GM23338 (cell line): ENCODE results near the gene PHKG1. TPM values are rescaled to one million over a fixed set of nuclear protein-coding genes. Genes with fewer than 3 reads are reported as not detected.
"Not testable (repeated sequence)": the region's sequence is repeated elsewhere in the genome, so short reads cannot be mapped to it uniquely, and the experiment has no call there.

Source experiments
- ATAC-seq: fragments of 200-7000 bp; cut with Tn5 transposase; 3 replicates; pipeline ENCODE4 v1.9.1; 2020
- DNase-seq: peaks from one replicate; pipeline ENCODE4 v3.0.0-alpha.2; 2015; ENCODE audit warnings: low spot score
- H2AFZ ChIP-seq: fragments of 200-600 bp; sonication (generic); 2 replicates; pipeline ENCODE4 v1.8.0; 2016; ENCODE audit warnings: antibody characterized with exemption, mild to moderate bottlenecking, moderate library complexity
- H3F3A ChIP-seq: fragments of 200-600 bp; sonication (generic); replicated peaks from 2 replicates; pipeline ENCODE4 v1.8.0; 2017; ENCODE audit warnings: antibody characterized with exemption, mixed run types, low read depth
- H3K27ac ChIP-seq: fragments of 200-600 bp; sonication (generic); 2 replicates; pipeline ENCODE4 v1.6.1; 2016; ENCODE audit warnings: low read depth
- H3K27me3 ChIP-seq: fragments of 200-600 bp; sonication (generic); 2 replicates; pipeline ENCODE4 v1.8.0; 2016; ENCODE audit warnings: mild to moderate bottlenecking, mixed run types, moderate library complexity; ENCODE audit not compliant: insufficient read depth
- H3K36me3 ChIP-seq: fragments of 200-600 bp; sonication (generic); 2 replicates; pipeline ENCODE4 v1.8.0; 2016; ENCODE audit warnings: mild to moderate bottlenecking; ENCODE audit not compliant: insufficient read depth
- H3K4me1 ChIP-seq: fragments of 200-600 bp; sonication (generic); 2 replicates; pipeline ENCODE4 v1.8.0; 2016; ENCODE audit warnings: mild to moderate bottlenecking, moderate library complexity; ENCODE audit not compliant: insufficient read depth
- H3K4me2 ChIP-seq: fragments of 200-600 bp; sonication (generic); 2 replicates; pipeline ENCODE4 v1.7.1; 2017; ENCODE audit warnings: mixed run types
- H3K4me3 ChIP-seq: fragments of 200-600 bp; sonication (generic); 2 replicates; pipeline ENCODE4 v1.6.1; 2016; ENCODE audit warnings: mixed run types
- H3K79me2 ChIP-seq: fragments of 200-600 bp; sonication (generic); replicated peaks from 2 replicates; pipeline ENCODE4 v1.8.0; 2017; ENCODE audit warnings: mild to moderate bottlenecking; ENCODE audit not compliant: insufficient read depth
- H3K9me2 ChIP-seq: fragments of 200-600 bp; sonication (generic); 2 replicates; pipeline ENCODE4 v1.8.0; 2017; ENCODE audit not compliant: insufficient read depth
- H4K20me1 ChIP-seq: fragments of 200-600 bp; sonication (generic); replicated peaks from 2 replicates; pipeline ENCODE4 v1.8.0; 2017; ENCODE audit warnings: mild to moderate bottlenecking; ENCODE audit not compliant: insufficient read depth
- H3K27ac Mint-ChIP-seq: 2 replicates; pipeline ENCODE4 v1.8.0; 2020; ENCODE audit warnings: inconsistent platforms, mild to moderate bottlenecking, moderate library complexity, mixed read lengths
- H3K27me3 Mint-ChIP-seq: 3 replicates; pipeline ENCODE4 v1.8.0; 2022; ENCODE audit warnings: low read depth, mild to moderate bottlenecking, moderate library complexity, mixed read lengths, inconsistent platforms; ENCODE audit not compliant: insufficient read depth, poor library complexity
- H3K36me3 Mint-ChIP-seq: 3 replicates; pipeline ENCODE4 v1.8.0; 2021; ENCODE audit warnings: low read depth, mild to moderate bottlenecking, inconsistent platforms, moderate library complexity, mixed read lengths
- H3K4me1 Mint-ChIP-seq: 3 replicates; pipeline ENCODE4 v1.8.0; 2020; ENCODE audit warnings: mild to moderate bottlenecking, inconsistent platforms, mixed read lengths
- H3K4me3 Mint-ChIP-seq: 3 replicates; pipeline ENCODE4 v1.8.0; 2021; ENCODE audit warnings: moderate library complexity, mild to moderate bottlenecking, inconsistent platforms, mixed read lengths
- H3K9me3 Mint-ChIP-seq: 3 replicates; pipeline ENCODE4 v1.8.0; 2020; ENCODE audit warnings: moderate library complexity, mild to moderate bottlenecking, inconsistent platforms, mixed read lengths
- ZNF331 ChIP-seq: fragments of 250-450 bp; sonication (Bioruptor Pico); IDR thresholded peaks from 2 replicates; pipeline ENCODE4 v1.5.0; 2020; ENCODE audit warnings: low read depth, mild to moderate bottlenecking, moderate library complexity
- polyA plus RNA-seq: library from polyadenylated mRNA; unstranded; fragments of >200 nt; fragmentation: Nextera tagmentation; extraction: Ambion mirVana; gene quantifications from 2 replicates; pipeline ENCODE4 v1.2.1, GENCODE V29; 2016
- total RNA-seq: library from RNA; depleted of rRNA; stranded (reverse); fragments of >200 nt; shearing (Covaris generic); gene quantifications from 2 replicates; pipeline ENCODE4 v1.2.3, GENCODE V29; 2014
- TF ChIP-seq, protein P1 (sequence below): IDR thresholded peaks from one replicate; pipeline ENCODE4 v1.6.1; 2018; ENCODE audit warnings: antibody characterized with exemption; ENCODE audit not compliant: unreplicated experiment
- TF ChIP-seq, protein P2 (sequence below), 2 experiments: fragments of 200-600 bp in 1 of 2; sonication (generic) in 1 of 2; conservative IDR thresholded peaks; 2 replicates each; pipeline versions ENCODE4 v1.5.1 to v1.6.1; 2016 to 2017; ENCODE audit warnings: antibody characterized with exemption in 2 of 2, low read depth in 2 of 2, mild to moderate bottlenecking in 2 of 2, moderate library complexity in 1 of 2
- TF ChIP-seq, protein P3 (sequence below): IDR thresholded peaks from 2 replicates; pipeline ENCODE4 v1.6.1; 2016; ENCODE audit warnings: antibody characterized with exemption

PHKG1 gene
- total and polyA plus RNA-seq, 2 experiments from 2014 or later, result not detected

DNA sequence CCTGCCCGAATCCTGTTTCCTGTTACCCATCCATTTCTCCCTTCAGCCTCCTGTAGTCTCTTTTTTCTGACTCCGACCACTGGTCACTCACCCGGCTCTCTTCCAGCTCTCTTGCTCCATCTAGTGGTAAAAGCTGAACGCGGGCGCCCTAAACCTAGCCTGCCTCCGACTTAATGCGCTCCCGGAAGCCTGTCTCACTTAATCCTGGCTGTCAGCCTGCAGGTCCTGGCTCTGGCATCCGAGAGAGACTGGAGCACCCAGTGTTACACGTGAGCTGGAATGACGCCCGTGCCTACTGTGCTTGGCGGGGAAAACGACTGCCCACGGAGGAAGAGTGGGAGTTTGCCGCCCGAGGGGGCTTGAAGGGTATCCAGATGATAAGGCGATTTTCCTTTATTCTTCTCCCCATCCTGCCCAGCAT, 18.4 kb downstream of the PHKG1 start:
- H3K4me2 ChIP-seq, result no peak overlapping the region
- Mint-ChIP-seq H3K27me3 (peaks cover 3% of the 10 kb centered on the region), H3K36me3 (peaks cover 38% of the 10 kb centered on the region), H3K4me1 (peaks cover 2% of the 10 kb centered on the region), H3K4me3 (no peak overlapping the region; the same call in 2 of the 3 replicates), H3K27ac (peak overlapping the region; percentile 85; the same call in 1 of the 2 replicates), H3K9me3 (peaks cover 3% of the 10 kb centered on the region; the same call in 1 of the 3 replicates)
- peak; percentile 98 for ATAC-seq
- H3K4me3 ChIP-seq, result no peak overlapping the region
- no peaks in the 10 kb centered on the region for H3K79me2 ChIP-seq
- H2AFZ ChIP-seq, result no peak overlapping the region
- H4K20me1 ChIP-seq, result no peaks in the 10 kb centered on the region
- H3K36me3 ChIP-seq, result peaks cover 15% of the 10 kb centered on the region; the same call in 1 of the 2 replicates
- no peaks in the 10 kb centered on the region for H3K9me2 ChIP-seq
- H3K27ac ChIP-seq, result no peak overlapping the region
- H3F3A ChIP-seq, result 0 out of 2 replicates have a peak, but pooled peaks cover 4% of the 10 kb centered on the region
- DNase-seq, result peak; percentile 92
- H3K27me3 ChIP-seq, result no peaks in the 10 kb centered on the region
- TF ChIP-seq, protein P1, sequence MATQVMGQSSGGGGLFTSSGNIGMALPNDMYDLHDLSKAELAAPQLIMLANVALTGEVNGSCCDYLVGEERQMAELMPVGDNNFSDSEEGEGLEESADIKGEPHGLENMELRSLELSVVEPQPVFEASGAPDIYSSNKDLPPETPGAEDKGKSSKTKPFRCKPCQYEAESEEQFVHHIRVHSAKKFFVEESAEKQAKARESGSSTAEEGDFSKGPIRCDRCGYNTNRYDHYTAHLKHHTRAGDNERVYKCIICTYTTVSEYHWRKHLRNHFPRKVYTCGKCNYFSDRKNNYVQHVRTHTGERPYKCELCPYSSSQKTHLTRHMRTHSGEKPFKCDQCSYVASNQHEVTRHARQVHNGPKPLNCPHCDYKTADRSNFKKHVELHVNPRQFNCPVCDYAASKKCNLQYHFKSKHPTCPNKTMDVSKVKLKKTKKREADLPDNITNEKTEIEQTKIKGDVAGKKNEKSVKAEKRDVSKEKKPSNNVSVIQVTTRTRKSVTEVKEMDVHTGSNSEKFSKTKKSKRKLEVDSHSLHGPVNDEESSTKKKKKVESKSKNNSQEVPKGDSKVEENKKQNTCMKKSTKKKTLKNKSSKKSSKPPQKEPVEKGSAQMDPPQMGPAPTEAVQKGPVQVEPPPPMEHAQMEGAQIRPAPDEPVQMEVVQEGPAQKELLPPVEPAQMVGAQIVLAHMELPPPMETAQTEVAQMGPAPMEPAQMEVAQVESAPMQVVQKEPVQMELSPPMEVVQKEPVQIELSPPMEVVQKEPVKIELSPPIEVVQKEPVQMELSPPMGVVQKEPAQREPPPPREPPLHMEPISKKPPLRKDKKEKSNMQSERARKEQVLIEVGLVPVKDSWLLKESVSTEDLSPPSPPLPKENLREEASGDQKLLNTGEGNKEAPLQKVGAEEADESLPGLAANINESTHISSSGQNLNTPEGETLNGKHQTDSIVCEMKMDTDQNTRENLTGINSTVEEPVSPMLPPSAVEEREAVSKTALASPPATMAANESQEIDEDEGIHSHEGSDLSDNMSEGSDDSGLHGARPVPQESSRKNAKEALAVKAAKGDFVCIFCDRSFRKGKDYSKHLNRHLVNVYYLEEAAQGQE, result no peak
- TF ChIP-seq ZNF331 (CRISPR knock-in tag), result no peak
- TF ChIP-seq, protein P2, sequence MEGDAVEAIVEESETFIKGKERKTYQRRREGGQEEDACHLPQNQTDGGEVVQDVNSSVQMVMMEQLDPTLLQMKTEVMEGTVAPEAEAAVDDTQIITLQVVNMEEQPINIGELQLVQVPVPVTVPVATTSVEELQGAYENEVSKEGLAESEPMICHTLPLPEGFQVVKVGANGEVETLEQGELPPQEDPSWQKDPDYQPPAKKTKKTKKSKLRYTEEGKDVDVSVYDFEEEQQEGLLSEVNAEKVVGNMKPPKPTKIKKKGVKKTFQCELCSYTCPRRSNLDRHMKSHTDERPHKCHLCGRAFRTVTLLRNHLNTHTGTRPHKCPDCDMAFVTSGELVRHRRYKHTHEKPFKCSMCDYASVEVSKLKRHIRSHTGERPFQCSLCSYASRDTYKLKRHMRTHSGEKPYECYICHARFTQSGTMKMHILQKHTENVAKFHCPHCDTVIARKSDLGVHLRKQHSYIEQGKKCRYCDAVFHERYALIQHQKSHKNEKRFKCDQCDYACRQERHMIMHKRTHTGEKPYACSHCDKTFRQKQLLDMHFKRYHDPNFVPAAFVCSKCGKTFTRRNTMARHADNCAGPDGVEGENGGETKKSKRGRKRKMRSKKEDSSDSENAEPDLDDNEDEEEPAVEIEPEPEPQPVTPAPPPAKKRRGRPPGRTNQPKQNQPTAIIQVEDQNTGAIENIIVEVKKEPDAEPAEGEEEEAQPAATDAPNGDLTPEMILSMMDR (conservative IDR thresholded peaks at IDR 0.05; ENCODE audit: low read depth in 2 of 2), result peak; percentile 78 to 84
- TF ChIP-seq, protein P3, sequence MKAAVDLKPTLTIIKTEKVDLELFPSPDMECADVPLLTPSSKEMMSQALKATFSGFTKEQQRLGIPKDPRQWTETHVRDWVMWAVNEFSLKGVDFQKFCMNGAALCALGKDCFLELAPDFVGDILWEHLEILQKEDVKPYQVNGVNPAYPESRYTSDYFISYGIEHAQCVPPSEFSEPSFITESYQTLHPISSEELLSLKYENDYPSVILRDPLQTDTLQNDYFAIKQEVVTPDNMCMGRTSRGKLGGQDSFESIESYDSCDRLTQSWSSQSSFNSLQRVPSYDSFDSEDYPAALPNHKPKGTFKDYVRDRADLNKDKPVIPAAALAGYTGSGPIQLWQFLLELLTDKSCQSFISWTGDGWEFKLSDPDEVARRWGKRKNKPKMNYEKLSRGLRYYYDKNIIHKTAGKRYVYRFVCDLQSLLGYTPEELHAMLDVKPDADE, result no peak
- no peaks in the 10 kb centered on the region for H3K4me1 ChIP-seq

DNA sequence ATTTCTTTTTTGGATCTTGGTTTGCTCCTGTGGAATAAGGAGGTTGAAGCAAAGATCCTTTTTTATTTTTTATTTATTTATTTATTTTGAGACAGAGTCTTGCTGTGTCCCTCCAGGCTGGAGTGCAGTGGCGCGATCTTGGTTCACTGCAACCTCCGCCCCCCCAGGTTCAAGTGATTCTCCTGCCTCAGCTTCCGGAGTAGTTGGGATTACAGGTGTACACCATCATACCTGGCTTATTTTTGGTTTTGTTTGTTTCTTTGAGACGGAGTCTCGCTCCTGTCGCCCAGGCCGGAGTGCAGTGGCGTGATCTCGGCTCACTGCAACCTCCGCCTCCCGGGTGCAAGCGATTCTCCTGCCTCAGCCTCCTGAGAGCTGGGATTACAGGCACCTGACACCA, 26.4 kb downstream of the PHKG1 start:
- H3K36me3 ChIP-seq, result peaks cover 32% of the 10 kb centered on the region
- not testable (repeated sequence) for DNase-seq

More for the DNA sequence above, 26.4 kb downstream of the PHKG1 start:
- not testable (repeated sequence) for H2AFZ ChIP-seq, ATAC-seq, H3K27ac ChIP-seq, H3K79me2 ChIP-seq, H3K9me3 Mint-ChIP-seq, H3K27me3 ChIP-seq, H3K4me3 Mint-ChIP-seq, H4K20me1 ChIP-seq, H3K4me3 ChIP-seq, H3K9me2 ChIP-seq, H3K4me1 ChIP-seq, H3K27ac Mint-ChIP-seq, H3K4me1 Mint-ChIP-seq, H3K4me2 ChIP-seq
- Mint-ChIP-seq H3K27me3 (peaks cover 11% of the 10 kb centered on the region), H3K36me3 (peaks cover 57% of the 10 kb centered on the region)
- peaks cover 22% of the 10 kb centered on the region for H3F3A ChIP-seq
